Stimulated activated naive CD4-positive, alpha-beta T cell treated with Interleukin-2 at 50 U/mL for 16 hours (primary cell): ENCODE results near the gene RABGAP1L.
"Not testable (repeated sequence)": the region's sequence is repeated elsewhere in the genome, so short reads cannot be mapped to it uniquely, and the experiment has no call there.

Experiments used
- DNase-seq: peaks from one replicate; lab custom pipeline; 2025; lab: John Stamatoyannopoulos, UW

Gene RABGAP1L

DNA sequence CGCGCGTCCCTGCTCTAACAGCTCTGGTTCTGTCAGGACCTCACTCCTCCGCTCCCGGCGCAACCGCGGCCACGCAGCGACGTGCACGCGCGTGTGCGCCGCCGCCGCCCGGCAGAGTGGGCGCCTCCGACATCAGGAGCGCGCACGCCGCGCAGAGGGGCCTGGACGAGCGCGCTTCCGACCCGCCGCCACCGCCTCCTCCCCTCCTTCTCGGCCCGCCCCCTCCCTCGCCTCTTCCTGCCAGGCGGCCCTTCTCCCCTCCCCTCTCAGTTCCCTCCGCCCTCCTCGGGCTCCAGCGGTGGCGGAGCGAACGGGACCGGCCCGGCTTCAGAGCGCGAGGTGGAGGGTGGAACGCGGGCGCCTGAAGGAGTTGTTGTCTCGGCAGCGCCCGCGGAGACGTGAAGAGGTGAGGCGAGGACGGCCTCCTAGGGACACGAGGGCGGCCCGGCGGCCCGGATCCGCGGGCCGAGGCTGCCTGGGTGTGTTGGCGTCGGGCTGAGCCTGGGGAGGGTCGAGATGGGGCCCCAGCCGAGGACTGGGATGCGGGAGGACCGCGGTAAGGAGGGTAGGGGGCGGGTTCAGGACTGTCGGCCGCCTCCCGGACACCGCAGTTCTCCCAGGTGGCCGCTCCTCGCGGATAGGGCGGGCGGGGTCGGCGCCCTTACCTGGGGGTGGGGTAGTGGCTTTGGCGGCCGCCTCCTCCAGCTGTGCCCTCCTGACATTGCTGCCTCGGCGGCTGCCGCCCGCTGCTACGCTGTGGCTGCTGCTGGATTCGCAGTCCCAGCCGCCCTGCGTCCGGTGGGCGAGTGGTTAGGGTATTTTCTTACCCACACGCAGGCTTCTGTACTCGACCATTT, at the start of gene RABGAP1L:
Gene RABGAP1L (plus strand): TSS at position 269 of the 857 bp plus-strand sequence.
- peak; percentile 94 for DNase-seq

DNA sequence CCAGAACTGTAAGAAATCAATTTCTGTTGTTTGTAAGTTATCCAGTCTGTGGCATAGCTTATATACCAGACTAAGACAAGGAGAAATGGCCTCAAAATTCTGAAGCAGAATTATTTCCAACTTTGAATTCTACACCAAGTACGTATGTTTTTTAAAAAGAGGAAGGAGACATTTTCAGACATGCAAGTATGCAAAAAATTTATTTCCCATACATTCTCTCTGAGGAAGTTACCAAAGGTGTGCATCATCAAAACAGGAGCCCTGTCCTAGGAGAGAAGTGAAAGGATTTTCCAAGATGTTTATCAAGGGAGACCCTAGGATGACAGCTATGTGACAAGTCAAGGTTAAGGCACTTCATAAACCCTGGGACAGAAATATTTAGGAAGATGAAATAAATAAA, 49.3 kb upstream of the RABGAP1L start:
- no peak for DNase-seq

DNA sequence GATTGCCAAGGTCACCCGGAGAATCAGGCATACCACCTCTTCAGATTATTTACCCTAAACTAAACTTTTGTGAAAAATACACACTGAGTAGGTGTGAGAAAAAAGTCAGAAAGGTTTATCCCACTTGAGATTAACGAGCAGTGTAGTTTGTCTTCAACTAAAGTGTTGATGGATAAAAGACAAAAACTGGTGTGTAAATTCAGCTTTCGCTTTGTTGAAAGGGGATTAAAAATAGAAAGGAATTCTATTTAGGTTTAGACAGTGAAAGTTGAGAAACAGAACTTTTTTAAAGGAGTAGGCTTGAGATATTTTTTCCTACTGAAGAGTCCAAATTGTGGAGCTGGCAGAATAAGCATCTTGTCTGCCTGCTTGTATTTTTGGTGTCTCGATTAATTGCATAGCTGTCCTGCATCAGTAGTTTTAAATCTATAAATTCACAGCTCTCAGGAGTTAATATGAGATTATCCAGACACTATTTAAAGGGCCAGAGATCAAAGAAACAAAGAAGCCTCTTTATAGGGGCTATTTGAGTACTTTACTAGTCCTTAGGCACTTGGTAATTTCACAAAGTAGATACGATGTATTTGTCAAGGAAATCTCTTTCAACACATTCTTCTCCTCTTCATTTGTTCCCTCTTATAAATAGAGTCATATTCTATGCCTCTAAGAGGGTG, 46.7 kb upstream of the RABGAP1L start:
- DNase-seq: no peak

DNA sequence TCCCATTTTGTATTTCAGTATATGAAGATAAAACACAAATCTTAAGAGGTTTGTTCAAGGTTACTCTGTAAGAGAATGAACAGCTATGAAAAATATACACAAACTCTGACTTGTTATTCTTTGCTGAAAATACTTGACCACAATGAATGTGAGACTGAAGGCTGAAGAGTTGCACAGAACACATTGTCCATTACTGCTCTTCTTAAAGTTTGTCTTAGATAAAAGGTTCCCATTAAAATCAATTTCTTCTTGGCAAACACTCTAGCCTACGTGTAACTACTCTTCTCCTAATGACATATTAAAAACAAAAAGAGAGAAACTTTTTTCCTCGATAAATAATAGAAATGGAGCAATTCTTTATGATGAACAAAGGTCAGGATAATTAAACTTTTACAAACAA, 45.2 kb upstream of the RABGAP1L start:
- DNase-seq: no peak

DNA sequence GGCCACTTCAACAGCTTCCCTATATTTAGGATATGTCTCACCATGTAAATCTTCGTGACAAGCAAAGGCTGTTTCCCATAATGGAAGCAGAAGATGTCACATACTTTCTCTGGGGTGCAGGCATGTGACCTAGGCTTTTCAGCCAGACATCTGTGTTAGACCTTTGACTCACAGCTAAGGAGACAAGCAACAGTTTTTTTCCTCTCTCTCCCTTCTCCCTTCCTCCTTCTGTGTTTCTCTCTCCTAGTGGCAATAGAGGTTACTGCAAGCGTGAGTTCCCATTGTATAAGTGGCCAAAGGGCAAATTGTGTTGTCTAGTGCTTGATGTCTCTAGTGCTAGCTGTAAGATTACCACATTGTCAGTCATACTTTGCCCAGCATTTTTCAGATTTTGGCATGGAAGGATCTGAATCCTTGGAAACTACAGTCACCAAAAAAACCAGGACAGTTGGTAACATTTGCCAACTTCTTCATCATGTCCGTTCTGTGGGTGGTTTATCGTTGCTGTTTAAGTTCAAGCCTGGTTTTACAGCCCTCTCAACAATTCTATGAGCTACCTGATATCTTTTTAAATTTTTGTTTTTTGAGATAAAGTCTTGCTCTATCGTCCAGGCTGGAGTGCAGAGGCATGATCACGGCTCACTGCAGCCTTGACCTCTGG, 44.4 kb upstream of the RABGAP1L start:
- no peak for DNase-seq

DNA sequence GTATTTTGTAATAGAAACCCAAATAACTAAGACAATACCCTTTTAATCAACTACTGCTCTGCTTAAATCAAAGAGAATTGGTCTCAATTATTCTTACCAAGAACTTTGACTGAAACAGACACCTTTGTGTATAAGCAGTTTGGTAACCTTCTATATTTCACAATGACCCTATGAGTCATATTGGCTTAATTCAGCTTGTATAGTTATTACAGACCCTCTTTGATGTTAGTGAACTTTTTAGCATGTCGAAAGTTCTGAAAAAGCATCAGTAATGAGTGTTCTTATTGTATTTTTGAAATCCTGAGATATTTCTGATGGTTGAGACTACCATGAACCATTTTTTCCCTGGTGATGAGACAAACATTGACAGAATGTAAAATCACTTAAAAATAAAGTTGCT, 43.3 kb upstream of the RABGAP1L start:
- DNase-seq: no peak

DNA sequence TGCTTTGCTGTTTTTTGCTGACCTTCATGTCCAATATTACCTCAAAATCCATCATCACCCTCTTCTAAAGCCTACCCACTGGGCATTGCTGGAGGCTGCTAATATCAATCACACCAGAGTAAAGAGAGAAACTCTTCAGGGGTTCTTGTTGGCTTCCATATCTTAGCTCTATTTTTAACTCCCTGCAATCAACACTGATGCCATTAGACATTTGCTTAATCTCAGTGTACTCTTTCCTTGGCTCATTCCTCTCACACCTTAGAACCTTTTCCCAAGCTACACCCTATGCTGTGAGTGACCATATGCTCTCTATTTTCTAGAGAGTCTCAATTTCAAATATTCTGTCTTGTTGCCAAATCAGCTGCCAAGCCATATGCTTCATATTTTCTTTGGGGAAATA, 40.6 kb upstream of the RABGAP1L start:
- no peak for DNase-seq

DNA sequence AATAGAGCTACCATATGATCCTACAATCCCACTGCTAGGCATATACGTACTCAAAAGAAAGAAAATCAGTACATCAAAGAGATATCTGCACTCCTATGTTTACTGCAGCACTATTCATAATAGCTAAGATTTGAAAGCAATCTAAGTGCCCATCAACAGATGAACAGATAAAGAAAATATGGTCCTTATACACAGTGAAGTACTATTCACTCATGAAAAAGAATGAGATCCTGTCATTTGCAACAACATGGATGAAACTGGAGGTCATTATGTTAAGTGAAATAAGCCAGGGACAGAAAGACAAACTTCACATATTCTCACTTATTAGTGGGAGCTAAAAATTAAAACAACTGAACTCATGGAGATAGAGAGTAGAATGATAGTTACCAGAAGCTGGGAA, 37.0 kb upstream of the RABGAP1L start:
- not testable (repeated sequence) for DNase-seq

DNA sequence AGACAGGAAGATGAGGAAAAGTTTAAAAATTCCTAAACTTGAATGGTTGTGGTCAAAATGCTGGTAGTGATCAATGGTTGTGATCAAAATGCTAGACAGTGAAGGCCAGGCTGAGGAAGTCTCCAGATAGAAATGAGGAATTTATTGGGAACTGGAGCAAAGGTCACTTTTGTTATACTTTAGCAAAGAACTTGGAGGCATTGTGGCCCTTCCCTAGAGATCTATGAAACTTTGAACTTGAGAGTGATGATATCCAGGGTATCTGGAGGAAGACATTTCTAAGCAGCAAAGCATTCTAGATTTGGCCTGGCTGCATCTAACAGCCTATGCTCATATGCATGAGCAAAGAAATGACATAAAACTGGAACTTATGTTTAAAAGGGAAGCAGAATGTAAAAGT, 35.5 kb upstream of the RABGAP1L start:
- no peak for DNase-seq

DNA sequence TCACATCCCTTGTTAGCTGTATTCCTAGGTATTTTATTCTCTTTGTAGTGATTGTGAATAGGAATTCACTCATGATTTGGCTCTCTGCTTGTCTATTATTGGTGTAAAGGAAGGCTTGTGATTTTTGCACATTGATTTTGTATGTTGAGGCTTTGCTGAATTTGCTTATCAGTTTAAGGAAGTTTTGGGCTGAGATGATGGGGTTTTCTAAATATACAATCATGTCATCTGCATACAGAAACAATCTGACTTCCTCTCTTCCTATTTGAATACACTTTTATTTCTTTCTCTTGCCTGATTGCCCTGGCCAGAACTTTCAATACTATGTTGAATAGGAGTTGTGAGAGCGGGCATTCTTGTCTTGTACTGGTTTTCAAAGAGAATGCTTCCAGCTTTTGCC, 32.1 kb upstream of the RABGAP1L start:
- DNase-seq: not testable (repeated sequence)

DNA sequence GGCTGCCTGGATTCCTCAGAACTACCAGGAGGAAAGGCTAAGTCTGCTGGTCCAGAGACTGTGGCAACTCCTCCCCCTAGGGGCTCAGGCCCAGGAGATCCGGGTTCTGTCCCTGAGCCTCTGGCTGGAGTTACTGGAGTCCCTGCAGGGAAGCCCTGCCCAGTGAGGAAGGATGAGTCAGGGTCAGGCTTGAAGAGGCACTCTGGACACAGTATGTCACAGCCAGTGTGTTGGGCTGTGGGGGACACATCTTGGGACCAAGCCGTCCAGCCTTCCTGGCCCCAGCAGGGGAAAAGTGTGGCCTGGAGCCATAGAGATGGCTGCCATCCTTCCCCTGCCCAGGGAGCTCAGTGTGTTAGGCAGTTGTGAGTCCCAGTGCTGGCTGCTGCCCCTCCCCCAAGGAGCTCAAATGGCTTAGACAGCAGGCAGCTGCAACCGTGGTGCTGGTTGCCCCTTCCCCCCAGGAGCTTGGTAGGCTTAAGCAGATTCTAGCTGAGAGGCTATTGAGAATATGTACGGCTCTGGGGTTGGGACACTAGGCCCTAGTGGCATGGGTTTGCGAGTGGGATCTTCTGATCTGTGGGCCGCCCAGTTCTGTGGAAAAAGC, 28.2 kb upstream of the RABGAP1L start:
- DNase-seq: no peak

DNA sequence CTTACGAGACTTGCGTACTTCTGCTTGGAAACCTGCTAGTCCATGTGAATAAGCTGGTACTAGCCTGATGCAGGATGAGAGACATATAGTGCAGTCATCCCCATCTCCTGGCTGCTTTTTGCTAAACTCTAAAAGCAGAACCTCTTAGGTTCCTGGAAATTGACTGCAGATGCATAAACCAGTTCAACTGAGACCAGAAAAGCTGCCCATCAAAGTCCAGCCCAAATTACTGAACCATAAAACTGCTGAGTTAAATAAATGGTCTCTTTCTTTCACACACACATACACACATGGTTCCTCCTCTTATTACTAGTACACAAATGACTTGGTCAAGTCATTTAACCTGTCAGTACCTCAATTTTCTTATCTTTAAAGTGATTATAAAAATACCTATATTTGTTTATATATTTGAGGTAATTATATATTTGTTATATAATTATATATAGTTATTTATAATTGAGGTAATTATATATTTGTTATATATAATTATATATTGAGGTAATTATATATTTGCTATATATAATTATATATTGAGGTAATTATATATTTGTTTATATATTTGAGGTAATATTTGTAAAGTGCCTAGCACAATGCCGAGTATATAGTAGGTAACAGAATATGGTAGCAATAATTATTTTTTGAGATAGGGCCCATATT, 25.2 kb upstream of the RABGAP1L start:
- DNase-seq: no peak

DNA sequence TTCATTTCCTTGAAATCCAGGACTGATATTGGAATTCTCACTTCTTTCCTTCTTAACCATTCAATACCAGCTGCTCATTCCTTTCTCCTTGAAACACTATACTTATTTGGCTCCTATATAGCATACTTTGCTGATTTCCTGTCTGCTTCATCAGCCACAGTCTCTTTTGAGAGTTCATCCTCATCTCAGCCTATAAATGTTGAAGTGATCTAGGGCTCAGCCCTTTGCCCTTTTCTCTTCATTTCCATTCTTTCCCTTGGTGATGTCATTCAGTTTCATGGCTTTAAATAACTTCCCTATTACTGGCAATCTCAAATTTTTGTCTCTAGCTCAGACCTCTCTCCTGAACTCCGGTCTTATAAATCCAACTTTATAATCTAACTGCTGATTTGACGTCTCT, 24.1 kb upstream of the RABGAP1L start:
- DNase-seq: no peak

DNA sequence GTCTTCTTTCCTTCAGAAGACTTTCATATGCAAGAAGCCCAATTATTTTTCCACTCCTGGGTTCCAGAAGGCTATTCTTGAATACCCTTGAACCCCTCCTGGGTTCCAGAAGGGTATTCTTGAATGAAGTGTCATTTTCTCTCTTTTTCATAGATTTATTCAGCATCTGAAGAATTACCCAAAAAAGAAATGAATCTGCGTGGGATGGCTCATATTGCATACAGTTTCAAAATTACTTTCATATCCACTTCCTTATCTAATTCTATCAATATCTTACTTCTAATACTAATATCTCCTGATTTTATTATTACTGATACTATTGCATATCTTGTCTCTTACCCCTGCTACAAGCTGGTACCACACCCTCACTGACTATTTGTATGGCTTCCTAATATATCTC, 22.6 kb upstream of the RABGAP1L start:
- no peak for DNase-seq

DNA sequence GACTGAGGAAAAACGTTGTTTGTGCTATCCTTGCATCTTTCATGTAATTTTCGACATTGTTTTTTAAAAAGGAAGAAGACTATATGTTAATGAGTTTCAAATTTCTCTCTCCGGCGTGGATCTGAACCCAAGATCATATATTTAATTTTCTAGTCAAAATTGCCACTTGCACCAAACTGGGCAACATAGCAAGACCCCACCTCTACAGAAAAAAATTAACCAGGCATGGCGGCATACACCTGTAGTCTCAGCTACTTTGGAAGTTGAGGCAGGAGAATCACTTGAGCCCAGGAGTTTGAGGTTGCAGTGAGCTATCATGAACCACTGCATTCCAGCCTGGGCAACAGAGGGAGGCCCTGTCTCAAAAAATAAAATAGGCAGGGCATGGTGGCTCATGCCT, 16.5 kb upstream of the RABGAP1L start:
- no peak for DNase-seq

DNA sequence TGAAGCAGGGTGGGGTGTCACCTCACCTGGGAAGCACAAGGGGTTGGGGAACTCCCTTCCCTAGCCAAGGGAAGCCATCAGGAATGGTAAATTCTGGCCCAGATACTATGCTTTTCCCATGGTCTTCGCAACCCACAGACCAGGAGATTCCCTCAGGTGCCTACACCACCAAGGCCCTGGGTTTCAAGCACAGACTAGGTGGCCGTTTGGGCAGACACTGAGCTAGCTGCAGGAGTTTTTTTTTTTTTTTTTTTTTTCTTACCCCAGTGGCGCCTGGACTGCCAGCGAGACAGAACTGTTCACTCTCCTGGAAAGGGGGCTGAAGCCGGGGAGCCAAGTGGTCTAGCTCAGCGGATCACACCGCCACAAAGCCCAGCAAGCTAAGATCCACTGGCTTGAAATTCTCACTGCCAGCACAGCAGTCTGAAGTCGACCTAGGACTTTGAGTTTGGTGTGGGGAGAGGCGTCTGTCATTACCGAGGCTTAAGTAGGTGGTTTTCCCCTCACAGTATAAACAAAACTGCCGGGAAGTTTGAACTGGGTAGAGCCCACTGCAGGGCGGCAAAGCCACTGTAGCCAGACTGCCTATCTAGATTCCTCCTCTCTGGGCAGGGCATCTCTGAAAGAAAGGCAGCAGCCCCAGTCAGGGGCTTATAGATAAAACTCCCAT, 15.5 kb upstream of the RABGAP1L start:
- not testable (repeated sequence) for DNase-seq

DNA sequence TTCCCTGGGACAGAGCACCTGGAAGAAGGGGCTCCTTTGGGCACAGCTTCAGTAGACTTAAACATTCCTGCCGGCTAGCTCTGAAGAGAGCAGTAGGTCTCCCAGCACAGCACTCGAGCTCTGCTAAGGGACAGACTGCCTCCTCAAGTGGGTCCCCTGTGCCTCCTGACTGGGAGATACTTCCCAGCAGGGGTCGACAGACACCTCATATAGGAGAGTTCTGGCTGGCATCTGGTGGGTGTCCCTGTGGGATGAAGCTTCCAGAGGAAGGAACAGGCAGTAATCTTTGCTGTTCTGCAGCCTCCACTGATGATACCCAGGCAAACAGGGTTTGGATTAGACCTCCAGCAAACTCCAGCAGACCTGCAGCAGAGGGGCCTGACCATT, 14.9 kb upstream of the RABGAP1L start:
- not testable (repeated sequence) for DNase-seq

DNA sequence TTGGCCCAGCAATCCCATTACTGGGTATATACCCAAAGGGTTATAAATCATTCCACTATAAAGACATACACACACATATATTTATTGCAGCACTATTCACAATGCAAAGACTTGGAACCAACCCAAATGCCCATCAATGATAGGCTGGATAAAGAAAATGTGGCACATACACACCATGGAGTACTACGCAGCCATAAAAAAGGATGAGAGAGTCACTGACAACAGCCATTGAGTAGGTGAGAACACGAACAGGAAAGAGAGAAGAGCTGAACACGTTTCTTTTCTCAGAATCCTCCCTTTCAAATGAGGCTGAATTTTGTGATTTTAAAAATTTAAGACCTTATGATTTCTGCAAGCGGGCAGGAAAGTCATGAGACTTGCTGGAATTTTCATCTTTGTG, 10.1 kb upstream of the RABGAP1L start:
- no peak for DNase-seq

DNA sequence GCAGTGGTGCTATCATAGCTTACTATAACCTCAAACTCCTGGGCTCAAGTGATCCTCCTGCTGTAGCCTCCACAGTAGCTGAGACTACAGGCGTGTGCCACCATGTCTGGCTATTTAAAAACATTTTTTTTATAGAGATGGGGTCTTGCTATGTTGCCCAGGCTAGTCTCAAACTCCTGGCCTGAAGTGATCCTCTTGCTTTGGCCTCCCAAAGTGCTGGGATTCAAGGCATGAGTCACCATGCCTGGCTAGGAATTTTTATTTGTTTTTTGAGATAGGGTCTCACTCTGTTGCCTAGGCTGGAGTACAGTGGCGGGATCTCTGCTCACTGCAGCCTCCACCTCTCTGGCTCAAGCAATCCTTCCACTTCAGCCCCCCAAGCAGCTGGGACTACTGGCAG, 8.8 kb upstream of the RABGAP1L start:
- no peak for DNase-seq

DNA sequence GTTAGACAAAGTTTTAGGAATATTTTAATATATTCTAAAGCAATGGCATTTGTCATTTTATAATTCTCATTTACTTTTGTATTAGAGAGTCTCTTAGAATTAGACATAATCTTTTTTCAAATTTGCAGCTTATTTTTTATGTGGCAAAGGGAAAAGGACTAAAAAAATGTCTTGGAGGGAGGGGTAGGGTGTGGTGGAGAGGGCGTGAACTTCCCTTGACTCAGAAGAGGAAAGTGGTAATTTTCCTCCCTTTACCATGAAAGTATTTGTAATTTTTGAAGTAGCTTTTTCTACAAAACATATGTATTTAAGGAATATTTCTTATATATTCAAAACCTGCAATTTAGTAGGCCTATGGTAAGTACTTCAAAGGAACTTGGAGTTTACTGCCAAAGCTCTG, 6.9 kb upstream of the RABGAP1L start:
- DNase-seq: no peak

DNA sequence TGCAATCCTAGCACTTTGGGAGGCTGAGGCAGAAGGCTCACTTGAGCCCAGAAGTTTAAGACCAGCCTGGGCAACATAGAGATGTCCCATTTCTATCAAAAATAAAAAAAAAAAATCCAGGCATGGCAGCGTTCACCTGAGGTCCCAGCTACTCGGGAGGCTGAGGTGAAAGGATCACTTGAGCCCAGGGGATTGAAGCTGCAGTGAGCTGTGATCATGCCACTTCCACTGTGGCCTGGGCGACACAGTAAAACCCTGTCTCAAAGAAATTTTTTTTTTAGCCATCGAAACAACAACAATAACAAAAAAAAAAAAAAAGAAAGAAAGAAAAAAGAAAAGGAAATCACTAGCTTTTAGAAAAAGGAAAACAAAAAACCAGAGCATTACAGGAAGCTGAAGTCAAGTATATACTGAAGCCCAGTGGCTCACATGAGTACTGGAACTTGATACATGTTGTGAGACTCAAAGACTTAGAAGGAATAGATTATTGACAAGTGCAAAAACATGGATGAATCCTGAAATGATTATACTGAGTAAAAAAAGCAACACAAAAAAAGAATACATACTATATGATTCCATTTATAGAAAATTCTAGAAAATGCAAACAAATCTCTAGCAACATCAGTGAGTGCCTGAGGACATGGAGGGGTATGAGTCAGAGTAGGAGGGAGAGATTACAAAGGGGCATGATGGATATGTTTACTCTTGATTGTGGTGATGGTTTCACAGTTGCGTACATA, 6.1 kb upstream of the RABGAP1L start:
- no peak for DNase-seq
